Measurements from ENCODE around the gene NLRC3. TPM values are rescaled to one million over a fixed set of nuclear protein-coding genes. Genes with fewer than 3 reads are reported as not detected.

Gene NLRC3
- total RNA-seq, 1 donor from 2014 or later: not detected

GRCh38 chr16:3513892-3514583 is 63.2 kb downstream of the NLRC3 start:
- H3K27ac Mint-ChIP-seq (ENCODE audit: unreplicated experiment): no peak overlapping the region
- H3K27me3 Mint-ChIP-seq (ENCODE audit: low read depth): no peaks in the 10 kb centered on the region
- peaks cover 5% of the 10 kb centered on the region for H3K36me3 Mint-ChIP-seq (ENCODE audit: low read depth)
- TF ChIP-seq, protein P1, sequence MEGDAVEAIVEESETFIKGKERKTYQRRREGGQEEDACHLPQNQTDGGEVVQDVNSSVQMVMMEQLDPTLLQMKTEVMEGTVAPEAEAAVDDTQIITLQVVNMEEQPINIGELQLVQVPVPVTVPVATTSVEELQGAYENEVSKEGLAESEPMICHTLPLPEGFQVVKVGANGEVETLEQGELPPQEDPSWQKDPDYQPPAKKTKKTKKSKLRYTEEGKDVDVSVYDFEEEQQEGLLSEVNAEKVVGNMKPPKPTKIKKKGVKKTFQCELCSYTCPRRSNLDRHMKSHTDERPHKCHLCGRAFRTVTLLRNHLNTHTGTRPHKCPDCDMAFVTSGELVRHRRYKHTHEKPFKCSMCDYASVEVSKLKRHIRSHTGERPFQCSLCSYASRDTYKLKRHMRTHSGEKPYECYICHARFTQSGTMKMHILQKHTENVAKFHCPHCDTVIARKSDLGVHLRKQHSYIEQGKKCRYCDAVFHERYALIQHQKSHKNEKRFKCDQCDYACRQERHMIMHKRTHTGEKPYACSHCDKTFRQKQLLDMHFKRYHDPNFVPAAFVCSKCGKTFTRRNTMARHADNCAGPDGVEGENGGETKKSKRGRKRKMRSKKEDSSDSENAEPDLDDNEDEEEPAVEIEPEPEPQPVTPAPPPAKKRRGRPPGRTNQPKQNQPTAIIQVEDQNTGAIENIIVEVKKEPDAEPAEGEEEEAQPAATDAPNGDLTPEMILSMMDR (conservative IDR thresholded peaks at IDR 0.05): no peak
- H3K9me3 Mint-ChIP-seq: no peaks in the 10 kb centered on the region
- no peak for DNase-seq (ENCODE audit: low read depth, low spot score)
- H3K4me3 Mint-ChIP-seq: no peak overlapping the region
- H3K4me1 Mint-ChIP-seq: no peaks in the 10 kb centered on the region

DNA sequence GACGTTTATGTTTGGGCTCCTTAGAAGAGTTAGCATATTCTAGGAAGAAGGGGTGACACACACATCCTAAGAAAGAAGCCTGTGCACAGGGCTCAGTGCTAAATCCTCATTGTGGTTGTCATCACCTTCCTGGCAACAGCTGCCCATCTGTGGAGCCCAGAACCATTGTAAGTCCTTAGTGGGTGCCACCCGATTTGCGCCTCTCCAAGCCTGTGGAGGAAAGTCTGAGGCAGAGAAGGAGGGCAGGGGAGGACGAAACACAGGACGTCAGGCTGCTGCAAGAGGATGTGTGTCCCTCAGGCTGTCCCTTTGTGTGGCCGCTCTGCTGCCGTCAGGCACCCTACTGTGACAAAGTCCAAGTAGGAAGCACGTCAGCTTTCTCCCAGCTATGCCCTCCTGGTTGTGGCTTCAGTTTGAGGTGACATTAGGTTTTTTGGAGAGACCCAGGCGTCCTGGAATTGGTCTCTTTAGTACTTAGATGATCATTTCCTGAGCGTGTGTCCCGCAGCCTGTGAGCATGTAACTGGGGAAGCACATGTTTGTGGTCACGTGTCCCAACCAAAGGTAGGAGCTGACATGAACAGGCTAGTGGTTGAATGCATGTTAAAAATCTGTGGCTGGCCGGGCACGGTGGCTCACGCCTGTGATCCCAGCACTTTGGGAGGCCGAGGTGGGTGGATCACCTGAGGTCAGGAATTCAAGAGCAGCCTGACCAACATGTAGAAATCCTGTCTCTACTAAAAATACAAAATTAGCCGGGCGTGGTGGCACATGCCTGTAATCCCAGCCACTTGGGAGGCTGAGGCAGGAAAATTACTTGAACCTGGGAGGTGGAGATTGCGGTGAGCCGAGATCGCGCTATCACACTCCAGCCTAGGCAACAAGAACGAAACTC is 65.7 kb downstream of the NLRC3 start:
- no peaks in the 10 kb centered on the region for H3K9me3 Mint-ChIP-seq
- peaks cover 13% of the 10 kb centered on the region for H3K36me3 Mint-ChIP-seq (ENCODE audit: low read depth)
- H3K4me1 Mint-ChIP-seq: no peaks in the 10 kb centered on the region
- no peak overlapping the region for H3K27ac Mint-ChIP-seq (ENCODE audit: unreplicated experiment)
- H3K27me3 Mint-ChIP-seq (ENCODE audit: low read depth): no peaks in the 10 kb centered on the region
- H3K4me3 Mint-ChIP-seq: no peak overlapping the region
- DNase-seq (ENCODE audit: low read depth, low spot score): no peak
- TF ChIP-seq, protein P1 (conservative IDR thresholded peaks at IDR 0.05): no peak

GRCh38 chr16:3510416-3510815 is 66.8 kb downstream of the NLRC3 start:
- Mint-ChIP-seq H3K27me3 (ENCODE audit: low read depth) (no peaks in the 10 kb centered on the region), H3K9me3 (no peaks in the 10 kb centered on the region), H3K4me3 (no peak overlapping the region), H3K27ac (ENCODE audit: unreplicated experiment) (no peak overlapping the region), H3K4me1 (no peaks in the 10 kb centered on the region), H3K36me3 (ENCODE audit: low read depth) (peaks cover 11% of the 10 kb centered on the region)
- no peak for DNase-seq (ENCODE audit: low read depth, low spot score)
- TF ChIP-seq, protein P1 (conservative IDR thresholded peaks at IDR 0.05): no peak

DNA sequence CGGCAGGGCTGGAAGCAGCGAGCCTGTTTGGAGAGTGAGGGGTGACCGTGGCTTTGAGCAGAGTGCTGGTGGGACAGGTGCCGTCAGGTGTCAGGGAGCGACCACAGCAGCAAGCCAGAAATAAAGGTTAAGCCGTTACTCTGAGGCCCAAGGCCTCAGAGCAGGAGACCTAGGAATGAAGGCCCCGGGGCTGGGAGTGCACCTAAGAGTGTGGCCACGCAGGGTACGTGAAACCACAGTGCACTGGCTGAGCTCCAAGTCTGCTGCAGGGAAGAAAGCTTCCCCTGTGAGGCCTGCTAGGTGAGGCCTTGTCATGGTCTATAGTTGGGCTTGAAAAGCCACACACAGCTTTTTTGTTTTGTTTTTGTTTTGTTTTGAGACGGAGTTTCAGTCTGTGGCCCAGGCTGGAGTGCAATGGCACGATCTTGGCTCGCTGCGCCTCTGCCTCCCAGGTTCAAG is 67.7 kb downstream of the NLRC3 start:
- TF ChIP-seq, protein P1 (conservative IDR thresholded peaks at IDR 0.05): no peak
- H3K36me3 Mint-ChIP-seq (ENCODE audit: low read depth): peaks cover 11% of the 10 kb centered on the region
- no peak for DNase-seq (ENCODE audit: low read depth, low spot score)

DNA sequence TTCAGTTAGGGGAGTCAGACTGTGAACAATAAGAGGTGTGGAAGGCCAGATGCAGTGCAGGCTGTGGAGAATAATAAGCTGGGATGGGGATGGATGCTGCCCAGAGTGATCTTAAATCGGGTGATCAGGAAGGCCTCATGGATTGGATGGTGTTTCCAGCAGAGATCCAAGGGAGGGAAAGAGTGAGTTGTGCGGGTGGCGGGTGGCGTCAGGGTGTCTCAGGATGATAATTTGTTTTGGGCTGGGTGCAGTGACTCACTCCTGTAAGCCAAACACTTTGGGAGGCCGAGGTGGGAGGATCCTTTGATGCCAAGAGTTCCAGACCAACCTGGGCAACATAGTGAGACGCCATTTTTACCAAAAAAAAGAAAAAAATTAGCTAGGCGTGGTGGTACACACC is 68.5 kb downstream of the NLRC3 start:
- TF ChIP-seq, protein P1 (conservative IDR thresholded peaks at IDR 0.05): no peak
- Mint-ChIP-seq H3K4me3 (no peak overlapping the region), H3K9me3 (no peaks in the 10 kb centered on the region), H3K4me1 (peaks cover 2% of the 10 kb centered on the region), H3K27me3 (ENCODE audit: low read depth) (no peaks in the 10 kb centered on the region), H3K27ac (ENCODE audit: unreplicated experiment) (peak overlapping the region; percentile 12), H3K36me3 (ENCODE audit: low read depth) (peaks cover 11% of the 10 kb centered on the region)
- DNase-seq (ENCODE audit: low read depth, low spot score): no peak

More for the DNA sequence above, 67.7 kb downstream of the NLRC3 start:
- Mint-ChIP-seq H3K27me3 (ENCODE audit: low read depth) (no peaks in the 10 kb centered on the region), H3K9me3 (no peaks in the 10 kb centered on the region), H3K27ac (ENCODE audit: unreplicated experiment) (no peak overlapping the region), H3K4me1 (no peaks in the 10 kb centered on the region), H3K4me3 (no peak overlapping the region)

All from neural crest cell (in vitro differentiated cells).